GM12891 (cell line): ENCODE results near the gene MFAP4.
A peak's percentile ranks its signal among the peaks of the same experiment; 100 is the strongest.

ENCODE experiments used
- DNase-seq: peaks from one replicate; pipeline ENCODE4 v3.0.0; 2011; ENCODE audit warnings: low spot score; ENCODE audit not compliant: insufficient read length
- FAIRE-seq: peaks from 2 replicates; lab custom pipeline; 2011; peaks lifted over from hg19 to GRCh38; lab: Jason Lieb, UNC
- PAX5 ChIP-seq: IDR thresholded peaks from 2 replicates; pipeline ENCODE4 v1.6.1; 2011; ENCODE audit warnings: low read length, moderate library complexity, mild to moderate bottlenecking; ENCODE audit not compliant: insufficient read depth, severe bottlenecking
- POLR2A ChIP-seq: IDR thresholded peaks from 2 replicates; pipeline ENCODE4 v1.6.1; 2011; ENCODE audit warnings: low read depth, low read length, control low read depth
- POLR2AphosphoS5 ChIP-seq: IDR thresholded peaks from 2 replicates; pipeline ENCODE4 v1.6.1; 2011; ENCODE audit warnings: low read depth, low read length, control low read depth
- POU2F2 ChIP-seq: IDR thresholded peaks from 2 replicates; pipeline ENCODE4 v1.6.1; 2011; ENCODE audit warnings: low read depth, mild to moderate bottlenecking, control low read depth, low read length, moderate library complexity
- SPI1 ChIP-seq: IDR thresholded peaks from 2 replicates; pipeline ENCODE4 v1.6.1; 2011; ENCODE audit warnings: low read depth, low read length, control low read depth
- TAF1 ChIP-seq: IDR thresholded peaks from 2 replicates; pipeline ENCODE4 v1.6.1; 2011; ENCODE audit warnings: low read depth, low read length, control low read depth

MFAP4 gene

DNA sequence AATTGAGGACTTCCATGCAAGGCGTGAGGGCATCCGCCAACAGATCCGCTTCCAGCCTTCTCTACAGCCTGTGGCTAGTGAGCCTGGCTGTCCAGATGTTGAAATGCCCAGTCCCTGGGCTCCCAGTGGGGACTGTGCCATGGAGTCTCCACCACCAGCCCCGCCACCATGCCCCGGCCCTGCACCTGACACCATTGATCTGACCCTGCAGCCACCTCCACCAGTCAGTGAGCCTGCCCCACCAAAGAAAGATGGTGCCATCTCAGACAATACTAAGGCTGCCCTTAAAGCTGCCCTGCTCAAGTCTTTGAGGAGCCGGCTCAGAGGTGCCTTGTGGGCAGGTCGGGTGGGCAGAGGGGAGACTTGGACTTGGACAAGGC is 5.6 kb downstream of the MFAP4 start:
- TF ChIP-seq PAX5 (no peak), POLR2AphosphoS5 (no peak), SPI1 (no peak), TAF1 (no peak), POU2F2 (no peak), POLR2A (no peak)
- DNase-seq = no peak
- FAIRE-seq = no peak

DNA sequence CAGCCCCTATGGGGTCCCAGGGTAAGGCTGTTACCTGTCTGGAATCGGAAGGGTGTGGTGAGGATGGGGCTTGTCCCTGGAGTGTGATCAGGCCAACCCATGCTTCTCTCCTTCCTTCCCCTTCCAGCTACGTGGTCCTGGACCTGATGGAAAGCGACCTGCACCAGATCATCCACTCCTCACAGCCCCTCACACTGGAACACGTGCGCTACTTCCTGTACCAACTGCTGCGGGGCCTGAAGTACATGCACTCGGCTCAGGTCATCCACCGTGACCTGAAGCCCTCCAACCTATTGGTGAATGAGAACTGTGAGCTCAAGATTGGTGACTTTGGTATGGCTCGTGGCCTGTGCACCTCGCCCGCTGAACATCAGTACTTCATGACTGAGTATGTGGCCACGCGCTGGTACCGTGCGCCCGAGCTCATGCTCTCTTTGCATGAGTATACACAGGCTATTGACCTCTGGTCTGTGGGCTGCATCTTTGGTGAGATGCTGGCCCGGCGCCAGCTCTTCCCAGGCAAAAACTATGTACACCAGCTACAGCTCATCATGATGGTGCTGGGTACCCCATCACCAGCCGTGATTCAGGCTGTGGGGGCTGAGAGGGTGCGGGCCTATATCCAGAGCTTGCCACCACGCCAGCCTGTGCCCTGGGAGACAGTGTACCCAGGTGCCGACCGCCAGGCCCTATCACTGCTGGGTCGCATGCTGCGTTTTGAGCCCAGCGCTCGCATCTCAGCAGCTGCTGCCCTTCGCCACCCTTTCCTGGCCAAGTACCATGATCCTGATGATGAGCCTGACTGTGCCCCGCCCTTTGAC is 6.3 kb downstream of the MFAP4 start:
- DNase-seq (no peak), FAIRE-seq (no peak)
- TF ChIP-seq SPI1 (no peak), POU2F2 (no peak), POLR2AphosphoS5 (no peak), PAX5 (no peak), POLR2A (no peak), TAF1 (no peak)

GRCh38 chr17:19379361-19380065 is 7.5 kb downstream of the MFAP4 start:
- no peak for DNase-seq
- TF ChIP-seq TAF1 (no peak), POLR2AphosphoS5 (no peak), POLR2A (no peak), POU2F2 (no peak), PAX5 (no peak), SPI1 (no peak)
- peak; percentile 38 for FAIRE-seq

GRCh38 chr17:19378416-19379360 is 8.3 kb downstream of the MFAP4 start, which contains the start of gene MAPK7:
MAPK7 (plus strand) TSS chr17:19378498; CDS start chr17:19378901, 403 bp downstream.
- FAIRE-seq (no peak), DNase-seq (no peak)
- TF ChIP-seq PAX5 (no peak), SPI1 (no peak), POLR2AphosphoS5 (no peak), TAF1 (no peak), POU2F2 (no peak), POLR2A (no peak)

GRCh38 chr17:19377602-19378415 is 9.2 kb downstream of the MFAP4 start:
- no peak for TF ChIP-seq POU2F2
- TF ChIP-seq PAX5 = no peak
- peak; percentile 80; the same call in 1 of the 2 replicates for TF ChIP-seq POLR2AphosphoS5
- peak; percentile 75 for TF ChIP-seq POLR2A
- TF ChIP-seq TAF1 = peak; percentile 89
- TF ChIP-seq SPI1 = no peak
- FAIRE-seq (peak; percentile 100), DNase-seq (peak; percentile 100)

DNA sequence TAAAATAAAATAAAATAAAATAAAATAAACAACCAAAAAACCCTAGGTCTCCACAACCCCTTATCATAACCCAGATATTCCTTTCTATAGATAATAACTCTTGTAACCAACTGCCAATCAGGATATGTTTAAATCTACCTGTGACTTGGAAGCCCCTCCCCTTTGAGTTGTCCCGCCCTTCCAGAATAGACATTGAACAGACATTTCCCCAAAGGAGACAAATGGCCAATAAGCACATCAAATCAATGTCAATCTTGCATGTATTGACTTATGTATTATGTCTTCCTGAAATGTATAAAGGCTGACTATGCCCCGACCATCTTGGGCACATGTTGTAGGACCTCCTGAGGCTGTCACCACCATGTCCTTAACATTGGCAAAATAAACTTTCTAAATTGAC is 10.2 kb downstream of the MFAP4 start:
- FAIRE-seq (peak; percentile 66), DNase-seq (no peak)
- no peak for TF ChIP-seq TAF1
- TF ChIP-seq POLR2AphosphoS5 = no peak
- no peak for TF ChIP-seq PAX5
- TF ChIP-seq POLR2A = no peak
- no peak for TF ChIP-seq POU2F2
- TF ChIP-seq SPI1 = no peak

DNA sequence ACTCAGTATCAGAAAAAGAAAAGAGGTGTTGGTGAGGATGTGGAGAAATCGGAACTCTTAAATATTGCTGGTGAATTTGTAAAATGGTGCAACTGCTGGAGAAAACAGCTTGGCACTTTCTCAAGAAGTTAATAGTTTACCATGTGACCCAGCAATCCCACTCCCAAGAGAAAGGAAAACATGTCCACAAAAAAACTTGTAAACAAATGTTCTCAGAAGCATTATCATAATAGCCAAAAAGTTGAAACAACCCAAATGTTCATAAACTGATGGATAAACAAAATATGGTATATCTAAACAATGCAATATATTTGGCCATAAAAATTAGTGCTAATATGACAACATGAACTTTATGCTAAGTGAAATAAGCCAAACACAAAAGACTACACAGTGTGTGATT is 11.3 kb downstream of the MFAP4 start:
- DNase-seq (no peak), FAIRE-seq (no peak)
- no peak for TF ChIP-seq PAX5
- TF ChIP-seq POU2F2 = no peak
- TF ChIP-seq SPI1 = no peak
- TF ChIP-seq TAF1 = no peak
- no peak for TF ChIP-seq POLR2A
- no peak for TF ChIP-seq POLR2AphosphoS5

DNA sequence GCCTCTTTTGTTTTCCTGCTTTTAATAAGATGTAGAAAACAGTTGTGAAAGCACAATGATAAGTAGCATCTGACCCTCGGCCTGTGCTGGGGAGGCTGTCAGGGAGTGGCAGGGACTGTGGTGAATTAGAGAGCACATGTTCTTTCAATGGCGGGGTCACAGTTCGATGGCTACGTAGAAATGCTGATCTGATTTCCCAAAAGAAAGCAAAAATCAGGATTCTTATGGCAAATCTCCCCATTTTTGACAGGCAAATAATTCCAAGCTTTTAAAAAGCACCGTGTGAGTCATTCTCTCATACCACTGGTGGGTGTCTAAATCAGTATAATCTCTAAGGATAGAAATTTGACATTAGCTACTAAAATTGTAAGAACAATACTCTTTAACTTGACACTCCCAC is 12.9 kb downstream of the MFAP4 start:
- FAIRE-seq = no peak
- TF ChIP-seq POU2F2 = no peak
- TF ChIP-seq SPI1 = no peak
- TF ChIP-seq TAF1 = no peak
- no peak for TF ChIP-seq POLR2A
- no peak for TF ChIP-seq POLR2AphosphoS5
- no peak for TF ChIP-seq PAX5
- no peak for DNase-seq

- TF ChIP-seq POLR2A (no peak), TAF1 (no peak), PAX5 (no peak), POLR2AphosphoS5 (no peak), SPI1 (peak; percentile 30; the same call in 1 of the 2 replicates)
- DNase-seq (no peak), FAIRE-seq (no peak)
Observed at GRCh38 chr17:19372866-19373504, 14.0 kb downstream of the MFAP4 start.
